Erythroblast (primary cell): ENCODE results near the gene TRAF5.
A peak's percentile ranks its signal among the peaks of the same experiment; 100 is the strongest.

Experiments used
- DNase-seq, 2 experiments: peaks; one replicate each; lab custom pipeline; 2025; lab: John Stamatoyannopoulos, UW
- GATA1 ChIP-seq: IDR thresholded peaks from 2 replicates; pipeline ENCODE4 v1.6.1; 2011; ENCODE audit warnings: low read depth, mild to moderate bottlenecking, control low read depth, low read length, moderate library complexity
- POLR2A ChIP-seq: IDR thresholded peaks from 2 replicates; pipeline ENCODE4 v1.6.1; 2011; ENCODE audit warnings: mild to moderate bottlenecking, low read length

The TRAF5 gene

GRCh38 chr1:211371406-211372105 lies 44.9 kb downstream of the TRAF5 start:
- TF ChIP-seq GATA1: no peak
- DNase-seq: no peak

DNA sequence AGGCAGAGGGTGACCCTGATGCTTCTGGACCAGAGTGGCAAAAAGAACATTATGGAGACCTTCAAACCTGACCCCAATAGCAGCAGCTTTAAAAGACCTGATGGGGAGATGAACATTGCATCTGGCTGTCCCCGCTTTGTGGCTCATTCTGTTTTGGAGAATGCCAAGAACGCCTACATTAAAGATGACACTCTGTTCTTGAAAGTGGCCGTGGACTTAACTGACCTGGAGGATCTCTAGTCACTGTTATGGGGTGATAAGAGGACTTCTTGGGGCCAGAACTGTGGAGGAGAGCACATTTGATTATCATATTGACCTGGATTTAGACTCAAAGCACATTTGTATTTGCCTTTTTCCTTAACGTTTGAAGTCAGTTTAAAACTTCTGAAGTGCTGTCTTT lies 45.8 kb downstream of the TRAF5 start:
- DNase-seq: peak; percentile 63 to 82
- TF ChIP-seq POLR2A: no peak
- no peak for TF ChIP-seq GATA1

- no peak for TF ChIP-seq POLR2A
- DNase-seq: no peak
Measured at GRCh38 chr1:211375146-211375818, 48.6 kb downstream of the TRAF5 start.

GRCh38 chr1:211375949-211376348 lies 49.3 kb downstream of the TRAF5 start:
- no peak for TF ChIP-seq GATA1
- TF ChIP-seq POLR2A: no peak
- DNase-seq: no peak

DNA sequence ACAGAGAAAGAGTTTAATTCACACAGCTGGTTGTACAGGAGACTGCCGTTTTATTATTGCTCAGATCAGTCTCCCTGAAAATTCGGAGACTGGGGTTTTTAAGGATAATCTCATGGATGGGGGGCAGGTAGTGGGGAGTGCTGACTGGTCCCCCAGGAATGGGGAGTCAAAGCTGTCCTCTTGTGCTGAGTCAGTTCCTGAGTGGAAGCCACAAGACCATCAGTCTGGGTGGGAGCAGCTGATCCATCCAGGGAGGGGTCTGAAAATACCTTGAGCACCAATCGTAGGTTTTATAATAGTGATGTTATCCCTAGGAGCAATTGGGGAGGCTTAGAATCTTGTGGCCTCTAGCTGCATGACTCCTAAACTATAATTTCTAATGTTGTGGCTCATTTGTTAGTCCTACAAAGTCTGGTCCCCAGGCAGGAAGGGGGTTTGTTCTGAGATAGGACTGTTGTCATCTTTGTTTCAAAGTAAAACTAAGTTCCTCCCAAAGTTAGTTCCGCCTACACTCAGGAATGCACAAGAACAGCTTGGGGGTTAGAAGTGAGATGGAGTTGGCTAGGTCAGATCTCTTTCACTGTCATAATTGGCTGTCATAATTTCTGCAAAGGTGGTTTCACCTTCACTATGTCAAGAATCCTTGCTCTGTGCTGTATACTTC lies 50.3 kb downstream of the TRAF5 start:
- no peak for DNase-seq
- TF ChIP-seq GATA1 (no peak), POLR2A (no peak)

- DNase-seq: no peak
- TF ChIP-seq GATA1 (no peak), POLR2A (no peak)
Measured at GRCh38 chr1:211377539-211378450, 51.2 kb downstream of the TRAF5 start.

GRCh38 chr1:211378844-211379243 lies 52.2 kb downstream of the TRAF5 start:
- DNase-seq: peak; percentile 14 to 15
- TF ChIP-seq POLR2A (no peak), GATA1 (no peak)

DNA sequence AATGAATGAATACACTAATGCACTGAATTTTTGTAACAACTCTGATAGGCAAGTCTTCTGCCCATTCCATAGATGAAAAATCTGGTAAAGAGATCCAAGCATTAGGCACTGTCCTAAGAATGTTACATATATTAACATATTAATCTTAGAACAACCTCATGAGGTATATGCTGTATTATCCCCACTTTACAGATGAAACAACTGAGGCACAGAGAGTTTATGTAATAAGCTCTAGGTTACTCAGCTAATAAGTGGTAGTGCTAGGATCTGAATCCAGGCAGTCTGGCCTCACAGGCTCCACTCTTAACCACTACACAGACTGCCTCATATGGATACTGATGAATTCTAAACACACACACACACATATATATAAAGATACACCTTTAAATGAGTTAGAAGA lies 52.8 kb downstream of the TRAF5 start:
- no peak for DNase-seq
- TF ChIP-seq POLR2A (no peak), GATA1 (no peak)

DNA sequence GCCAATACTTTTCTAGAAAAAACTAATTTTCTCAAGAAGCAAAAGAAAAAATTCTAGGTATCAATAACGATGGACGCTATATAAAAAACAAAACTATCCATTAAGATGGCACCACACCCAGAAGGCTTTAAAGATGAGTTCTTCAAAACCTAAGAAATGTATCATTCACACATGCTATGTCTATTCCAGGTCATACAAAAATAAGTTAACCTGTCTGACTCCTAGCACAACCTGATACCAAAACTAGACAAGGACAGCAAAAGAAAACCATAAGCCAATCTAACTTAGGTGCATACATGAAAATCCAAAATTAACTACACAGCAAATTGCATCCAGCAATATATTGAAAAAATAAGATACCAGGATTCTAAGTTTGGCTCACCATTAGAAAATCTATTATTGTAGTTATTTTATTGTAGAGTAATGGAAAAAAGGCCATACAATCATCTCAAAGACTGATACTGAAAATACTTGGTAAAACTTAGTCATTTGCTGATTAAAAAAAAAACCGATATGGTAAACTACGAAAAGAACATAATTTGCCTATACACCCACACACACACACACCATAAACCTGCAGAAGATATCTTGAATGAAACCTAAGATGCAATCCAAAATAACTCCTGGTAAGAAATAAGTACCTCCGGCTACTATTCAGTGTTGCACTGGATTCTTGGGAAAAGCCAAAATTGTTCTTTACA lies 55.0 kb downstream of the TRAF5 start:
- TF ChIP-seq POLR2A (no peak), GATA1 (no peak)
- no peak for DNase-seq

GRCh38 chr1:211382182-211382713 lies 55.6 kb downstream of the TRAF5 start:
- DNase-seq: no peak
- TF ChIP-seq POLR2A (no peak), GATA1 (no peak)

GRCh38 chr1:211382714-211383480 lies 56.3 kb downstream of the TRAF5 start:
- peak; percentile 92 for TF ChIP-seq POLR2A
- no peak for TF ChIP-seq GATA1
- DNase-seq: peak; percentile 91 to 92

DNA sequence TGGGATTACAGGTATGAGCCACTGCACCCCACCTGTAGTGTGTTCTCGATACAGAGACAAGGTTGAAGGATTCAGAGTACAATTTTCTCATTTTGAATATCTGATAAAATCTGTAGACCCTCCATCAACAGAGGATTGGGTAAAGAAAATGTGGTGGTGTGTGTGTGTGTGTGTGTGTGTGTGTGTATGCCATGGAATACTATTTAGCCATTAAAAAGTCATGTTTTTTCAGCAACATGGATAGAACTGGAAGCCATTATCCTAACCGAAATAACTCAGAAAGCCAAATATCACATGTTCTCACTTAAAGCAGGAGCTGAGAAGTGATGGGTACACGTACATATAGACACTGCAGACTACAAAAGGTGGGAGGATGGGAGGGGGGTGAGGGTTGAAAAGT lies 57.9 kb downstream of the TRAF5 start:
- no peak for TF ChIP-seq GATA1
- no peak for TF ChIP-seq POLR2A
- DNase-seq: no peak
